Calu3 (cell line): Measurements from ENCODE around the gene AMBP. TPM values are rescaled to one million over a fixed set of nuclear protein-coding genes. Genes with fewer than 3 reads are reported as not detected.

Experiments
- BruUV-seq: library from RNA; stranded (reverse); fragments of 400-500 nt; replicated peaks from 2 replicates; lab custom pipeline; 2021; lab: Mats Ljungman, UMichigan
- CTCF ChIA-PET: fragments of 300-600 bp; sonication (Branson Sonifier 250); formaldehyde crosslinking; loops from one replicate; lab custom pipeline; 2022; ENCODE audit warnings: antibody characterized with exemption; lab: Charles Lee
- DNase-seq: peaks from one replicate; pipeline ENCODE4 v3.0.0; 2022
- H3K27ac Mint-ChIP-seq: one replicate; pipeline ENCODE4 v1.8.0; 2022; ENCODE audit warnings: mixed read lengths; ENCODE audit not compliant: unreplicated experiment
- H3K27me3 Mint-ChIP-seq: one replicate; pipeline ENCODE4 v1.8.0; 2022; ENCODE audit warnings: mixed read lengths; ENCODE audit not compliant: unreplicated experiment
- H3K36me3 Mint-ChIP-seq: one replicate; pipeline ENCODE4 v1.8.0; 2022; ENCODE audit warnings: mild to moderate bottlenecking, moderate library complexity, mixed read lengths; ENCODE audit not compliant: insufficient read depth, unreplicated experiment
- H3K4me1 Mint-ChIP-seq: one replicate; pipeline ENCODE4 v1.8.0; 2022; ENCODE audit warnings: mild to moderate bottlenecking, low read depth, mixed read lengths; ENCODE audit not compliant: unreplicated experiment
- H3K4me3 Mint-ChIP-seq: one replicate; pipeline ENCODE4 v1.8.0; 2022; ENCODE audit warnings: mild to moderate bottlenecking, low read depth, moderate library complexity, mixed read lengths; ENCODE audit not compliant: unreplicated experiment
- H3K9me3 Mint-ChIP-seq: one replicate; pipeline ENCODE4 v1.8.0; 2022; ENCODE audit warnings: low read depth, mixed read lengths; ENCODE audit not compliant: unreplicated experiment
- CTCF ChIP-seq: fragments of 200-600 bp; IDR thresholded peaks from one replicate; pipeline ENCODE4 v1.8.0; 2022; ENCODE audit warnings: antibody characterized with exemption; ENCODE audit not compliant: unreplicated experiment
- intact Hi-C: fragments of 100-400 bp; cut with micrococcal nuclease; formaldehyde crosslinking; loops from one replicate; pipeline ENCODE4 v1.10.0; 2022; ENCODE audit not compliant: unreplicated experiment
- total RNA-seq: library from RNA; stranded (reverse); gene quantifications from 2 replicates; pipeline ENCODE4 v1.2.3, GENCODE V29; 2022

The AMBP gene
- total RNA-seq, 1 experiment from 2014 or later = 2.7 TPM

DNA sequence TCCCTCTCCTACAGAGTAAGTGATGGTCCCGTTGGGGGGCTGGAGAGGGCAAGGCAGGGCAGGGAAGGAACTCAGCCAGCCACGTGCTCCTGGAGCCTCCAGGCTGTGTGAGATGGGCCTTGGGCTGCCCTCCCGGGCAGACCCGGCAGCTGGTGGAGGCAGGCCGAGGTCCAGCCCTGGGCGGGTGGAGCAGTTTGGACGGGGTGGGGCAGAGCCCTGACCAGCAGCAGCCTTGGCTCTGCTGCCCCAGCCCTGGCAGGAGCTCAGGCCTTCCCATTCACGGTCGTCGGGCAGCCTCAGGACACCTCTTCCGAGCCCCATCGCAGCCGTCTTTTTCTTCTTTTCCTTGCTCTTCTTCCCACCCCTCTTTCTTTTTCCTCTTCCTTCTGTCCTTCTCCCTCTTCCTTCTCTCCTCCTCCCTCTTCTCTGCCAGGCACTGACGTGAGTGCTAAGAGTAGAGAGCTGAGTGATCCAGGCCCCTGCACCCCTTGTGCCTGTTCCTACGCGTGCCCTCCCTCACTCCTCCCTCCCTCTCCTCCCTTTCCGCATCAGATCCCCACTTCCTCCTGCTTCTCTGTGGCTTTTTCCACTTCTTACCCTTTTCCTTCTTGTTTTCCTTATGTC lies 42.8 kb downstream of the AMBP start:
- H3K27me3 Mint-ChIP-seq = no peaks in the 10 kb centered on the region
- CTCF ChIA-PET = interaction anchor here (0.7 kb wide), 1 partner anchor 263 kb away, joined by 3 read pairs; no protein-coding TSS in a partner anchor
- DNase-seq = no peak
- no peak for TF ChIP-seq CTCF
- no peaks in the 10 kb centered on the region for H3K9me3 Mint-ChIP-seq
- H3K4me3 Mint-ChIP-seq = no peak overlapping the region
- peak overlapping the region; percentile 15 for H3K27ac Mint-ChIP-seq
- BruUV-seq = no TSS peak
- intact Hi-C loops = no loop called here
- H3K36me3 Mint-ChIP-seq = peaks cover 5% of the 10 kb centered on the region
- no peaks in the 10 kb centered on the region for H3K4me1 Mint-ChIP-seq

DNA sequence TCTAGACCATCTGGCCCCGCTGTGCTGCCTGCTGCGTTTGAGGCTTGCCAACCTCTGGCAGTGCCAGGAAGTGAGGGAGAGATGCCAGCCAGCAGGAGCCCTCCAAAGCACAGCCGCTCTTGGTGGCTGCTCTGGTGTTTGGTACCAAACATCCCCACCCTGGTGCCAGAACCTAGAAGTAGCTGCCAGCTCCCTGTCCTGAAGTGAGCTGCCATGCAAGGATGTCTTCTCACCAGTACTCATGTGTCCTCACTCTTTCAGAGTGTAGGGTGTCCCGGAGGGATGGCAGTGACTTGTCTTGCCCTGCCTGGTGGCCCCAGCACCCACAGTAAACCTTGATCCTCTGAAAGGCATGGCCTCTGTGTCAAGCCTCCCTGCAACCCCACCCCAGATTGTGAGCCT lies 43.4 kb downstream of the AMBP start:
- no peak for TF ChIP-seq CTCF
- no peak overlapping the region for H3K4me3 Mint-ChIP-seq
- H3K4me1 Mint-ChIP-seq = no peaks in the 10 kb centered on the region
- no peaks in the 10 kb centered on the region for H3K27me3 Mint-ChIP-seq
- H3K36me3 Mint-ChIP-seq = peaks cover 5% of the 10 kb centered on the region
- DNase-seq = no peak
- intact Hi-C loops = no loop called here
- H3K9me3 Mint-ChIP-seq = no peaks in the 10 kb centered on the region
- no peak overlapping the region for H3K27ac Mint-ChIP-seq
- no TSS peak for BruUV-seq
- CTCF ChIA-PET = no interaction called here

DNA sequence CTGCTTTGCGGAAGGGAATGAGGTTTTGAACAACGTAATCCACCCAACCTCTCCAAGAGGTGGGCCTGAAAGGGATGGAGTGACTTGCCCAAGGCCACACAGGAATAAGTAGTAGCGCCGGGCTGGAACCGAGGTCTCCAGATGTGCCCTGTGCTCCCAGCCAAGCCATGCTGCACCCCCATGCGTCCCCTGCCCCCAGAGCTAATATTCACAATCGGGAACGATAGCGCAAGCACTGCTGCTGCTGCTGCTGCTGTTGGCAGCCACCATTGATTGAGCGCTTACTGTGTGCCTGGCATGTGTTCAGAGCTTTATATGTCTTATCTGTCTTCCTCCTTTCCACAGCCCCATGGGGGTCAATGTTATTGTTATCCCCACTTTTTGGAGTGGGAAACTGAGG lies 43.9 kb downstream of the AMBP start:
- Mint-ChIP-seq H3K27me3 (no peaks in the 10 kb centered on the region), H3K4me1 (no peaks in the 10 kb centered on the region), H3K36me3 (peaks cover 5% of the 10 kb centered on the region), H3K27ac (no peak overlapping the region), H3K9me3 (no peaks in the 10 kb centered on the region), H3K4me3 (no peak overlapping the region)
- no peak for TF ChIP-seq CTCF
- DNase-seq = no peak
- BruUV-seq = no TSS peak
- intact Hi-C loops = no loop called here
- CTCF ChIA-PET = no interaction called here

GRCh38 chr9:114033397-114034103 lies 44.5 kb downstream of the AMBP start:
- peak; percentile 20 for DNase-seq
- H3K36me3 Mint-ChIP-seq = peaks cover 5% of the 10 kb centered on the region
- H3K4me3 Mint-ChIP-seq = no peak overlapping the region
- no peaks in the 10 kb centered on the region for H3K4me1 Mint-ChIP-seq
- CTCF ChIA-PET = no interaction called here
- no peak overlapping the region for H3K27ac Mint-ChIP-seq
- intact Hi-C loops = no loop called here
- H3K9me3 Mint-ChIP-seq = no peaks in the 10 kb centered on the region
- BruUV-seq = no TSS peak
- no peak for TF ChIP-seq CTCF
- no peaks in the 10 kb centered on the region for H3K27me3 Mint-ChIP-seq
